Measurements from ENCODE around the gene GLI3.

The GLI3 gene

DNA sequence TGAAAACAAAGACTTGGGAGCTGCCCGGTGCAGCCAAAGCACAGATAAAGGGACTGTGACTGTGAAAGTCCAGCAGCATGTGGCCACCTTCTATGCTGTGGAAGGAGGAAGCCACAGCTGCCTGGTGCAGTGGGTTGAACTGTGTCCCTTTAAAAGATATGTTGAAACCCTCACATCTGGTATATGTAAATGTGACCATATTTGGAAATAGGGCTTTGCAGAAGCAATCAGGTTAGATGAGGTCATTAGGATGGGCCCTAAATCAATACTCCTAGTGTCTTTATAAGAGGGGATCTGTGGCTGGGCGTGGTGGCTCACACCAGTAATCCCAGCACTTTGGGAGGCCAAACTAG is 136.9 kb downstream of the GLI3 start:
- DNase-seq = no peak

DNA sequence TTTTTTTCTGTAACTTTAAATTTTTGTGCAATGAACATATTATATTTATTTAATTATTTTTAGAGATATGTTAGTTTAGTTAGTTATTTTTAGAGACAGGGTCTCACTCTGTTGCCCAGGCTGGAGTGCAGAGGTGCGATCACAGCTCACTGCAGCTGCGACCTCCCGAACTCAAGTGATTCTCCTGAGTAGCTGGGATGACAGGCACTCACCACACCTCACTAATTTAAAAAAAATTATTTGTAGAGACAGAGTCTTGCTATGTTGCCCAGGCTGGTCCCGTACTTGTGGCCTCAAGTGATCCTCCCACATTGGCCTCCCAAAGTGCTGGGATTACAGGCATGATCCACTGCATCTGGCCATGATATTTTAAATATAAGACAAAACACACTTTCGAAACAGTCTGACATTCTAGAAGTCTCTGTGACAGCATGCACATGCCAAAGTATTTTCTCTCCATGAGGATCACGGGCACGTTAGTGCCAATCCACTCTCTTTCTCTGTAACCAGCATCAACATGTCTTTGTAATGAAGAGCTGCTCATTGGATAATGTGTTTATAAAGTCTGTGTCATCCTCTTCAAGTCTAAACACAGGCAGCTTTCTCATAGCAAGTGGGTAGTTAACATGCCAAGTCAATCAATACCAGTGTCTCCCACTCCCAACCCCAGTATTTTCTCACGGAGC is 137.4 kb downstream of the GLI3 start:
- no peak for DNase-seq

DNA sequence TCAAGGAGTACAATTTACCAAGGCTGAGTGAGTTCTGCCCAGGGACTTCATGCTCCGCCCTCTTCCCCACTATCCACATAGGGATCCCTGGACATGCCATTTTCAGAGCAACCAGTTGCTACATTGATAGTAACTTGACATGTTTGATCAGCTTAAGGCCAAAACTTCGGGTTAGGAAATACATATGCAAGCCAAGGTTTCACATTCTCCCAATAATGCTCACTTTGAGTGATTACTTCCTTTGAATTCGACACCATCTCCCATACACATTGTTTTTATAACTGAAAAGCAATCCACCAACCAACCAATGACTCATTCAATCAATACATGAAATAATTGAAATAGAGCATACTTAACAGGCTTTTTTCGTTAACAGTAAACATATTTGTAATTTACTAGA is 137.9 kb downstream of the GLI3 start:
- DNase-seq = no peak

DNA sequence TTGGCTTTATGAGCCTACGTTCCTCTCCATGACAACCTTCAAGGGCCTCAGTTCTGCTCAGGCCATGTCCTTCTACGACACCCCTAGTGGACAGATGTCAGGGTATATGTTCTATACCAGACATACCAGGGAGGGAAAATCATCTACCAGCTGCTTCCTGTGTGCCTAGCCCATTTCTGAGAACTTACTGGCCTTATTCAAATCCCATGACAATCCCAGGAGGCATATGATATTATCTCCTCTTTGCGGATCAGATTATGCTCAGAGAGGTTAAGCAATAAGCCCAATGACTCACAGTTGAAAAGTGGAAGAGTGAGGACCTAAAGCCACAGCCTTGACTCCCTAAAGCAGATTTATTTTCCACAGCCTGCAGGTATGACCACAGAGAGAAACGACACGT is 139.3 kb downstream of the GLI3 start:
- DNase-seq = no peak

DNA sequence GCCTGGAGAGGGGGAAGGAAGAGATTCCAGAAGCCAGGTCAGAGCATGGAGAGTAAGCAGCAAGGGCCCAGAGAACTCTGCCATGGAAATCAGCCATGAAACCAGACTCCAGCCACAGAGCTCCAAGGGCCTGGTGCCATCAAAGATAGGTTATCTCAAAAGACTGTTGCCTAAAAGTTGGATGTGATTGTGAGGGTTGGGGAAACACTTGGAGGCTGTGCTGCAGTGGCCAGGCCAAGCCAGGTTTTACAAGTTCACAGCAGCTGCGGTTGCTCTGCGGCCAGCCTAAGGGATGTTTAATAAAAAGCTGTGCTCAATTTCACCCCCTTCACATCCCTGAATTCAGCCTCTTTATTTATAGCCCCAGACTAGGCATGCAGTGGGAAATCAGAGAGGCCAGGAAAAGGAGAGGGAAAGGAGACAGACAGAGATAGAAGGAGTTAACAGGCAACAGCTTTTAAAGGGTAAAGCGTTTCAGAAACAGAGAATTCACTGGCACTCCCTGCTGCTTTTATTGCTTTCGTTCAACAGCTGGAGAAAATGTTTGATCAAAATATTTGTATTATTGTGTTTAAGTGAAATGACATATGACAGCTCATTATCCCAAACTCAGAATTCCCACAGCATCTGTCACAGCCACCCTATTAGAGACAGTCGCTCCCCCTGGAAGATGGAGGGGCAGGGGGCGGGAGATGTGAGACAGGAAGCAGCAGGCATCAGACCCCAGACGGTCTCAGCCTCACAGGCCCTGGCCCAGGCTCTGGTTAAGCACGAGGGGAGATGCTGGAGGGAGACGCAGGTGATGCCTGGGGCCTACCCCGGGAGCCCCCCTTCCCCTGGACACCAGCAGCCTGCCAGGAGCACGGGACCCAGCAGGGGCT is 140.1 kb downstream of the GLI3 start:
- no peak for DNase-seq

DNA sequence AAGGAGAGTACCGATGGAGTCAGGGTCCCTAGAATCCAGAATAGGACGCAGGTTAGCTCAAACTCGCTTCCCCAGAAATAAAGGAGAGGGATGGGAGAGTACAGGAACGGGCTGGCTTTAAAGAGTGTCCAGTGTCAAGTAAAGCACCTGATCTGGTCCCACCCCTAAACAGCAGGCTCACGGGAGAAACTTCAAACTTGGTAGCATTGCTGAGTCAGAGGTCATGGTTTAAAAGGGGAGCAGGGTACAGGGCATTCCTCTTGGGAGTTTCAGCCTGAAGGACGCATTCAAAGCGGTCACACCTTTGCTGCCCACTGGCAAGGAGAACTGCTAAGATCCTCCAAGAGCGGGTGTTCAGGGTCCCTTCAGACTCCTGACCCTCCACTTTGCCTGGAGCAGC is 140.7 kb downstream of the GLI3 start:
- DNase-seq = no peak

DNA sequence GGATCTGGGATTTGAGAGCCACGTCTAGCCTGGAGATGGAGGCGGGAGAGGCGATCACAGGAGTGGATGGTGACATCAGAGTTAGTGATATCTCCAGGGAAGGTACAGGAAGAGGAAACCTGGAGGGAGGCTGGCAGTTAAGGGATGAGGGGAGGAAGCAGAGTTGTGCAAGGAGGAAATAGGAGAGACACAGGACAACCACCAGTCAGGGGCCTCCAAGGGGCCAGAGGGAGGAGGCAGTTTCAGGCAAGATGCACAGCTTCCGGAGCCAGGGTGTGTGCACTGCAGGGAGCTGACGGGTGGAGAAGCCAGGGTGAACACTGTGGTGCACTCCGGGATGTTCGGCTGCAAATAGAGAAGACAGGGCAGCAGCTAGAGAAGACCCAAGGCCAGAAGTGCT is 141.2 kb downstream of the GLI3 start:
- DNase-seq = no peak

DNA sequence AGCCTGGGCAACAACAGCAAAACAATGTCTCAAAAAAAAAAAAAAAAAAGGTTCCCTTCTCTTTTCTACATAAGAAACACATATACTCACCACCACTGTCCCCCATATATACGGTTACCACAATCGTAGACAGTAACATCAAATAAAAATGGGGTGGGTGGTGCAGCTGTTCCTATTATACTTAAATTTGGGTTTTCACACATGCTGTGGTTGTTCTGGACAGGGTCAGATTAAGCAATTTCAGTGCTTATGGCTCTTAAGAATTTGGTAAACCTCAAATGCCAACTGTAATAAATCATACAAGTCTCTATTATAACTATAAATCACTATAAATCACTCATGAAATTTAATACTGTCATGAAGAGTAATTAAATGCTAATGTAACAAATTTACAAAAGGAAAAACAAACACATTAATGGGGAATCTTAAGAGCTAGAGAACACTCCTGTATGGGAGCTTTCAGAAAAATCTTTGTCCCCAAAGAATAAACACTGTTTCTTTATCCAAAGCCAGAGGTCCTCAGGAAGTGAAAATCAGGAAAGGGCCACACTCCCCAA is 143.6 kb downstream of the GLI3 start:
- DNase-seq = no peak

DNA sequence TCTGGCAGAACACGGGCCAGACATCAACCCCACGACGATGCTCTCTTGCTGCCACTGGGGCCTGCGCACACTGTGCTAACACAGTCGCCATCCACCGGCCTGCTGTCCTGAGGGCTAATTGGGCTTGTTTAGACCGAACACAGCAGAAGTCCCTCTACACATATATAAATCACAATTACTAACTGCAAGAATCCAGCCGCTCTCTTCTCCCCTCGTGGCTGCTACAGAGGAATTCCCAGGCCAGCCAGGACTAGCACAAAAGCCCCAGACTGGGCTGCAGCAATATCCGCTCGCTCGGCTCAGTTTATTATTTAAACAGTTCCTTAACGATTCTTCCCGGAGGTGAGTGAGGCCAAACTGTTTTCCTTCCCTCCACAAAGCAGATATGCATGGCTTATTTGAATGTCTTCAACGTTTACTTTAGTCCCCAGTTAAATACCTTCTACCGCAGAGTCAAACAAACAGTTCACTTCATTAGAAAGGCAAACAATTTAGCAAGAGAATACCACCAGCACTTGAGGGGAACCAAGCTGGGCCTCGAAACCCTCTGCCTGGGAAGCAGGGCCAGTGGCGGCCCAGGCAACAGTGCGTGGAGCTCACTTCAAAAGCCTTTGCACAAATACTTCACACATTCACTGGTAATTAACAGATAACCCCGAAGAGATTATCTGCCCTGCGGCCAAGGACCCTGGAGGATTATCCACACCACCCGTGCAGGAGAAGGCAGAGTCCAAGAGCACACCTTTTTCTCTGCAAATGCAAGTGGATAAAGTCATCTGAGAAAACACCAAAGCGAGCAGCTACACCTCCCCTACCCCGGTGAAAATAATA is 145.3 kb downstream of the GLI3 start:
- no peak for DNase-seq

DNA sequence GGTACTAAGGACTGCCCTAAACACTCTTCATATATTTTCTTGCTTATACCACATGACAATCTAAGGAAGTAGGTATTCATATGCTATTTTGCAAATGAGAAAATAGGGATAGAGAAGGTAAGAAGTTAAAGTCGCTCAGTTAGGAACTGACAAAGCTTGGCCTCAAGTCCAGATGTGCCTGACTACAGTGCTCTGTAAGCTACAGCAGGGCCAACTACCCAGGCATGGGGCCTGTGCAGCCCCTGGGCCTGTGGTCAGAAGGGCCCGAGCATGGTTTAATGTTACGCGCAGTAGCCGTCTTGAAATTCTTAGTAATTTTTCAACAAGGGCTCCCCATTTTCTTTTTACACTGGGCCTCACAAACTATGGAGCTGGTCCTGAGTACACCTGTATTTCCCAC is 146.2 kb downstream of the GLI3 start:
- DNase-seq = no peak

DNA sequence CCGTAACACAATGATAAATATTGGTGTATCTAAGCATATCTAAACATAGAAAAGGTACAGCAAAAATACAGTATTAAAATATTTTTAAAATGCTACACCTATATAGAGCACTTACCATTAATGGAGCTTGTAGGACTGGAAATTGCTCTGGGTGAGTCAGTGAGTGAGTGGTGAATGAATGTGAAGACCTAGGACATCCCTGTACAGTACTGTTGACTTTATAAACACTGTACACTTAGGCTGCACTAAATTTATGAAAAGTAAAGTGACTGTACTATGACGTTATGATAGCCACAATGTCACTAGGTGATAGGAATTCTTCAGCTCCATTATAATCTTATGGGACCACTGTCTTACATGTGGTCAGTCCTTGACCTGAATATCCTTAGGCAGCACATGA is 147.0 kb downstream of the GLI3 start:
- no peak for DNase-seq

DNA sequence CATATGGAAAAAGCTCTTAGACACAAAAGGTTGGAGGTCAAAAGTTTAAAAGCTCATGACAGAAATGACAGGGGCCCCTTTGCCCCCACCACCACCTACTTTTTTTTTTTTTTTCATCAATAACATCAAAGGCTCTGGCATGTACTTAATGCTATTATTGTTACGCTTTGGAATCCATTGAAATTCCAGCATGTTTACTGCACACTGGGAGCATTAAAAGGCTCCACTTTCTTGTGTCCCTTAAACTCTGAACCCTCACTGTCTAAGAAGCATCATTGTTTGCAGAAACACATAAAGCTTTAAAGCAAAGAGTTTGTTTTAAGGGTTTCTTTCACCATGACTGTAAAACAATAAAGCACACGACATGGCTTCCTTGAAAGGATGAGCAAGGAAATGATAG is 149.4 kb downstream of the GLI3 start:
- no peak for DNase-seq

DNA sequence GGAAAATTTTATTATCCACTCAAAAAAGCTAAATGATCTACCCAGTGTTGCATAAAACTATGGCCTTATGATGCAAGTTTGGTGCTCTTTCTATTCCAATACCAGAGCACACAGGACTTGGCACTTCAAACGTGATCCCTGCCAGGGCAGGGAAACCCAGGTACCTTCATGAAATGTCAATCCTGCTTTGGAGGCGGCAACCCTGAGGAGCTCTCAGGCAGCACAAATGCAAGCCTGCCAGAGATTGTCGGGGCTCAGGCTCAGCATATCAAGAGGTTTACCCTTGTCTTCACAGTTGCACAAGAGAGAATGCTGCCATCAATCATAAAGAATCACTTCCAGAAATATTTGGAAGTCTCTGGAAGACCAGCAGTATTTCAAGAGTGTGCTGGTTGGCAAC is 151.5 kb downstream of the GLI3 start:
- no peak for DNase-seq

DNA sequence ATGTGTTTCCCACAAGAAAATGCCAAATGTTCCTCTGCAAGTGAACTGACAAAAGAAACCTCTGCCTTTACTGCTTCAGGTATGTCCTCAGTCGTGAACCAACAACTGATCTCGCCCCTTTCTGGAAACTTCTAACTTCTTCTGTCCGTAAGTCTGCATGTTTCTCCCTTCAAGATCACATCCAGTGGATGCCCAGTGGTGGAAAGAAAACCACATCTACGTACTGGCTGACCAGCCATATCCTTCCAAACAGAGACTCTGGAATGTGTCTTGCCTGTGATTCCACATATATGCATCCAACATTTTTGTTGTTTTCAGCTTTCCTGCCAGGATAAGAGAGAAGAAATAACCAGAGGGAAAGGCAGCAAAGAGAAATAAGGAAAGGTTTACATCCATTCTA is 152.7 kb downstream of the GLI3 start:
- DNase-seq = no peak

DNA sequence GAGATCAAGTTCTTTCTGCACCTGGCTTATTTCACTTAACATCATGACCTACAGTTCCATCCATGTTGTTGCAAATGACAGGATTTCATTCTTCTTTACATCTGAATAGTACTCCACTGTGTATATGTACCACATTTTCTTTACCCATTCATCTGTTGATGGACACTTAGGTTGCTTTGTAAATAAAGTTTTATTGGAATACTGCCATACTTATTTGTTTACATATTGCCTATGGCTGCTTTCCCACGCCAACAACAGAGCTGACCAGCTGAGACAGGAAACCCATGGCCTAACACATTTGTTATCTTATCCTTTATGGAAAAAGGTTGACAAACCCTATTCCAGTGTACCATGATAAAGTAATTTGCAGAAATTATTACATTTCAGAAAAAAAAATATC is 153.7 kb downstream of the GLI3 start:
- no peak for DNase-seq

DNA sequence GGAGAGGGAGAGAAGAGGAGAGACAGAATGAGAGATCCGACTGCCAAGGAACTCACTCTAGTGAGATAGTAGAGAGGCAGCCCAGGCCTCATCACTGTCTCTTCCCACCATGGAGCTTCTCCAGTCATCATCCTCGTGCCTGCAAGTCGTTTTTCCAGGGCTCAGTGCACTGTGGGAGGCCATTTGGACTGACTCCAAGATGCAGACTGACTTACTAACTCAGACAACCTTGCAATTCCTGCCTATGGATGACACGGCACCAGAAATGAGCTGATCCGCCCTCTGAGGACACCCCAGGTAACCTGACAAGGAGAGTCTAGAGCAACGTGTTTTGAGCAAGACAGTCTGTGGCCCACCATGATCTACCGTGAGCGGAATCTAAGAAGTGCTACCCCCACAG is 154.9 kb downstream of the GLI3 start:
- DNase-seq = no peak

DNA sequence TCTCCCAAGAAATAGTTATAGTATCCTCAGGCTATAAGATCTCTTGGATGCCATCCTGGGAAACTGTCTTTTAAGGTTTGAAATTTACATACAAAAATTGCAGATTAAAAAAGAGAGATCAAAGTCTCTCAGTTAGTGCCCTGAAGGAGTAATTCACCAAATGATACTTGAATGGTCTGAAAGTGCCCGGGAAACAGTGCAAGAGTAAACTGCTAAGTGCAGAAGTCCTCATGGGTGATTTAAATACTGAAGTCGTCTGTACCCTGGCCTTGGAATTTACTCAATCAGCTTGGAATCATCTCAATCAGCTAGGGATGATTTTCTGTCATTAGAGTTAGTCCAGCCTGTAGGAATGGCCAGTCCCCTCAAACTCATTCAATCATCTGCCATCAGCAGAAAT is 155.3 kb downstream of the GLI3 start:
- DNase-seq = no peak

DNA sequence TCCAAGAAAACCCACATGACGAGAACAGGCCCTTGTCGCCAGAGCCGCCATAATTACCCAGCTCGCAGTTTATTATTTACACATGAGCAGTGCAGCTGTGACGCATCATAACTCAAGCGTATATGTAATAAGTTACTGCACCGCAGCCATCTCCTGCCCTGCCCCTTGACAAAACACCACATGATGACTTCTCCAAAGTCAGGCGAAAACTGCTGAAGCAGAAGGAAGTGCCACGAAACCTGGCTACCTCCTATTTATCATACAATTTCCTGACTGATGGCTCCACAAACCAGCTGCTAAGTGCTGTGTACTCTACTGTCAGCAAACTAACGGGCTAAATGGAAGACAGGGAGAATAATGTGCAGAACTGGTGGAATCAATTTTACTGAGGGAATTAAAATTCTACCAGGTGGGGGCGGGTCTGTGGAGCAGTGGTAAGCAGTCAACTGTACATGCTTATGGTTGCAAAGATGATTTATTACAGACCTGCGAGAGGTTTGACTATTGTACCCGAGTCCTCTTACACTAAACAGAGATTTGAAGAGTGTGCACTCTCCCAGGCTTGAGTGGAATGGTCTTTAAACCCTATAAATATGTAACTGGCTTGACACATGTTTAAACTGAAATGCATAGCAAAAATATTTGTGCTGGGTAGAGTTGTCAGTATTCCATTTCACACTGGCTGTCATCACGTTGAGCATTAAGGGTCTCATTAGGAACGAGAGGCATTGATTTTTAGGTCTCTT is 156.0 kb downstream of the GLI3 start:
- DNase-seq = no peak

DNA sequence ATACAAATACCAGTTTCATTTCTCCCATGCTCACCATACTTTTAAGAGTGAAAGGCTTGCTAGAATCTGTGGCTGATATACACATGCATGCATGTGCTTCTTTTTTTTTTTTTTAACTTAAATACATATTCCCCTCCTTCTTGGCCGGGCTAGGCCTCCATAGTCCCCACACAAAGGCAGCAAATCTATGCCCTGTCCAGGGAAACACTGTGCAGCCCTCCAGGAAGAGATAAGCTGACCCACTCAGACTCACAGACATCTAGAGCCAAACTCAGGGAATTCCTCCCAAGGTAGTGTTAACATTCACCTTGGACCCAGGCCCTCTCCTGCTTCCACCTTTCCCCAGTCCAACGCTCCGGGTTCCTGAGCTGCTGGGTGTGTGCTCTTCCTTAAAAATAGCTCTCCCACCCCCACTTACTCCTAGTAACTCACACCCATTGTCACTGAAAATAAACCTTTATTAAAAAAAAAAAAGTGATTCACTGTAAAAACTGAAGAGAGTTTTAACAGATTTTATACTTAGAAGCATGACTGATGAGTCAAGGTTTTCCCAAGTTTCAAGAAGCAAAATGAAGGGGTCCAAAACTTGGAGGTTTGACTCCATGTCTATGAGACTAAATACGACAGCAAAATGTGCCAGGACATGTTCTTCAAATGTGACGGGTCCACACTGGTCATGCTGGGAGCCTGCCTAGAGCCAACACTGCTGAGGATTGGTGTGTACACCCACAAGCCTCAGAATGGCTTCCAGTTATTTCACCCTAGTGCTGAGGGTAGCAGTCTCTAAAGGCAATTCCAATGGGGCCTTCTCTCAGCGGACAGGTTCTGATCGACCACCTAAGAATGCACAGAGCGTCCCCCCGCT is 159.5 kb downstream of the GLI3 start:
- no peak for DNase-seq

DNA sequence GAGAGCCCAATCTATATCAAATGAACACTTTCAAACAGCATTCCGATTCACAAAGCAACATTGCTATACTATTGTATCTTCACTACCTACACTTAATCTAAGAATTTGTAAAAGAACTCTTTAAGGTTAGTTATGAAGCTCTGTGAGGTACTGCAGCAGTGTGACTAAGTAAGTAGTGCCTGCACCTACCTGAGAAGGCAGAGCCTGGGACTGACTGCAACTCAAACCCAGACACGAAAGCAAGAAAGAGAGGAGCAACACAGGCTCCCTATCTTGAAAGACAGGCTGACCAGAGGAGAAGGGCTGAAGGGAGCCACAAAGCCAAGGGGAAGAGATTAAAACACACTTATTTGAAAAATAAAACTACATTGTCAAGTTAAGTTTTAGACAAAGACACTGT is 160.1 kb downstream of the GLI3 start:
- DNase-seq = no peak

DNA sequence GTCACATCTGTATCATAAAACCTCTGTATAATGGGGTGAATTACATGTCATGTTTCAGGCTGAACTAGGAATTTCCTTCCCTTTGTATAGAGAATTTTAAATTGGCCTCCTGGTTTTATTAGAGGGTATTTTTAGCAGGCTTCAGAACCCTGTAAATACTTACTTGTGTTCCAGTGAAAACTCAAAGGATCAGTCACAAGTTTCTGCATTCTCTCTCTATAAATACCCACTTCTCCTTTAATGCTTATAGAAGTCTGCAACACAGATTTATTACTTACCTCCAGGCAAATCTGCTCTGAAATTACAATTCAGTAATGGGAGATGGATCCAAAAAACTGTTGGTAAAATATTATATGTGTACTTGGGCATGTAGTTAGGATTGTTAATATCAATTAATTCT is 161.6 kb downstream of the GLI3 start:
- no peak for DNase-seq

DNA sequence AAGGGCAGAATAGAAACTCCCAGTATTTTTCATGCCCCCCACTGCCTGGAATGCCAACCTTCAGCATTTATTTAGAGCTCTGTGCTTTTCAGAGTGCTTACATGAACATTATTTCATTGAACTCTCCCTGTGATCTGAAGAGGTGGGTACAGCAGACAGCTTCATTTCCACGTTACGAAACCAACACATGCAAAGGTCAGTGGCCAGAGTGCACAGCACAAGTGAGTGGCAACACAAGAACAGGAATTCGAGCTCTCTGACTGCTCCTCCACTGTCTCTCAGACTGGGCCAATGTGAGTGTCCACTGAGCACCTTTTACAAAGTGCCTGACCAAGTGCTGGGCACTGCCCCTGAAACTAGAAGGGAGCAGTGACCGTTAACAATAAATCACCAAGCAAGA is 162.9 kb downstream of the GLI3 start:
- DNase-seq = no peak
